ENCODE measurements around the gene CERK.

- TF ChIP-seq, protein P1, sequence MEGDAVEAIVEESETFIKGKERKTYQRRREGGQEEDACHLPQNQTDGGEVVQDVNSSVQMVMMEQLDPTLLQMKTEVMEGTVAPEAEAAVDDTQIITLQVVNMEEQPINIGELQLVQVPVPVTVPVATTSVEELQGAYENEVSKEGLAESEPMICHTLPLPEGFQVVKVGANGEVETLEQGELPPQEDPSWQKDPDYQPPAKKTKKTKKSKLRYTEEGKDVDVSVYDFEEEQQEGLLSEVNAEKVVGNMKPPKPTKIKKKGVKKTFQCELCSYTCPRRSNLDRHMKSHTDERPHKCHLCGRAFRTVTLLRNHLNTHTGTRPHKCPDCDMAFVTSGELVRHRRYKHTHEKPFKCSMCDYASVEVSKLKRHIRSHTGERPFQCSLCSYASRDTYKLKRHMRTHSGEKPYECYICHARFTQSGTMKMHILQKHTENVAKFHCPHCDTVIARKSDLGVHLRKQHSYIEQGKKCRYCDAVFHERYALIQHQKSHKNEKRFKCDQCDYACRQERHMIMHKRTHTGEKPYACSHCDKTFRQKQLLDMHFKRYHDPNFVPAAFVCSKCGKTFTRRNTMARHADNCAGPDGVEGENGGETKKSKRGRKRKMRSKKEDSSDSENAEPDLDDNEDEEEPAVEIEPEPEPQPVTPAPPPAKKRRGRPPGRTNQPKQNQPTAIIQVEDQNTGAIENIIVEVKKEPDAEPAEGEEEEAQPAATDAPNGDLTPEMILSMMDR (IDR thresholded peaks at IDR 0.05; ENCODE audit: control extremely low read depth in 1 of 3, insufficient read depth in 1 of 3, low read depth in 1 of 3, low read length in 3 of 3): no peak
- TF ChIP-seq KDM1A (IDR thresholded peaks at IDR 0.05; ENCODE audit: borderline replicate concordance, low read length): no peak
- no peak for TF ChIP-seq EZH2 (IDR thresholded peaks at IDR 0.05; ENCODE audit: low read depth, low read length, severe bottlenecking)
Observed at GRCh38 chr22:46737976-46738646, at the start of gene CERK.

Measured in H1 (cell line).